Transverse colon (tissue), 4 donors: Measurements from ENCODE around the gene JAZF1. TPM values are rescaled to one million over a fixed set of nuclear protein-coding genes. Genes with fewer than 3 reads are reported as not detected.

Experiments used
- DNase-seq: peaks from one replicate; pipeline ENCODE4 v3.0.0-alpha.2; 2019
- H3K27ac ChIP-seq, 4 donors: fragments of 200-600 bp; sonication (generic); 2 replicates each; pipeline ENCODE4 v1.5.1; 2016 to 2018; ENCODE audit warnings: inconsistent platforms in 4 of 4
- H3K27me3 ChIP-seq: fragments of 200-600 bp; sonication (generic); 2 replicates; pipeline ENCODE4 v1.5.1; 2017; ENCODE audit warnings: inconsistent platforms
- H3K36me3 ChIP-seq, 4 donors: fragments of 200-600 bp; sonication (generic); 2 replicates each; pipeline ENCODE4 v1.5.1; 2017 to 2019; ENCODE audit warnings: inconsistent platforms in 4 of 4
- H3K4me1 ChIP-seq, 4 donors: fragments of 200-600 bp; sonication (generic); 2 replicates each; pipeline ENCODE4 v1.5.1; 2017 to 2020; ENCODE audit warnings: inconsistent platforms in 4 of 4
- H3K4me3 ChIP-seq, 4 donors: fragments of 200-600 bp; sonication (generic); 1 replicate in 1 of 4; 2 replicates in 3 of 4; pipeline versions ENCODE4 v1.5.1 to v1.6.1; 2017 to 2019; ENCODE audit warnings: inconsistent platforms in 4 of 4
- H3K9me3 ChIP-seq, 2 donors: fragments of 200-600 bp; sonication (generic); 2 replicates each; pipeline ENCODE4 v1.5.1; 2017 to 2019; ENCODE audit warnings: inconsistent platforms in 2 of 2
- CTCF ChIP-seq, 5 experiments: fragments of 200-600 bp in 3 of 5; fragments of 450-650 bp in 2 of 5; sonication (generic) in 3 of 5; IDR thresholded peaks; 1 replicate in 2 of 5; 2 replicates in 3 of 5; pipeline ENCODE4 v1.5.1; 2016 to 2017; ENCODE audit warnings: antibody characterized with exemption in 5 of 5, inconsistent platforms in 3 of 5, mild to moderate bottlenecking in 2 of 5, moderate library complexity in 1 of 5
- EP300 ChIP-seq: sonication (generic); formaldehyde crosslinking; IDR thresholded peaks from one replicate; pipeline ENCODE4 v1.6.1; 2017; ENCODE audit warnings: antibody characterized with exemption, low read depth
- POLR2A ChIP-seq: fragments of 450-650 bp; IDR thresholded peaks from one replicate; pipeline ENCODE4 v1.6.1; 2016; ENCODE audit warnings: antibody characterized with exemption, mild to moderate bottlenecking, moderate library complexity
- POLR2AphosphoS5 ChIP-seq, 3 donors: sonication (generic); formaldehyde crosslinking; IDR thresholded peaks; one replicate each; pipeline ENCODE4 v1.6.1; 2016; ENCODE audit warnings: antibody characterized with exemption in 3 of 3
- WGBS, 2 donors: methylation state at CpG; one replicate each; pipeline ENCODE4 v1.1.5; 2018; ENCODE audit warnings: low coverage in 1 of 2; 5-methylcytosine and 5-hydroxymethylcytosine counted together
- in situ Hi-C, 4 donors: fragments of 200-750 bp; cut with MboI; loops; one replicate each; pipeline versions ENCODE4 v1.15.0 to v1.15.1; 2017; ENCODE audit warnings: low sequenced_read_pairs in 3 of 4, low pct_ligation_motif_present in 1 of 4, low pct_unique_long_range_greater_than_20kb in 1 of 4
- intact Hi-C: fragments of 100-400 bp; cut with DNase I; formaldehyde crosslinking; loops from one replicate; pipeline ENCODE4 v1.15.1; 2023; ENCODE audit warnings: low total_unique reads
- total RNA-seq, 4 donors: library from RNA; depleted of rRNA; stranded (reverse); fragments of >200 nt; gene quantifications; one replicate each; pipeline ENCODE4 v1.1.0, GENCODE V29; 2016

JAZF1 gene
- total RNA-seq, 4 donors from 2014 or later, result 11.0 to 12.2 (median 11.5) TPM

GRCh38 chr7:28182071-28182471 is 1.5 kb upstream of the JAZF1 start:
- no peaks in the 10 kb centered on the region for H3K27me3 ChIP-seq
- in situ Hi-C loops, result no loop called here
- 47% methylated on average over 2 of the region's 2 CpGs; no CpG with 5 or more reads in 1 of the 2 donors for whole genome bisulfite sequencing, 2 donors

GRCh38 chr7:28181416-28181815 is 821 bp upstream of the JAZF1 start:
- no peak overlapping the region for H3K4me3 ChIP-seq
- 68 to 76% methylated on average over 5 of the region's 5 CpGs for WGBS, 2 donors
- in situ Hi-C loops (no loop called here), intact Hi-C loops (no loop called here)
- H3K9me3 ChIP-seq, result no peaks in the 10 kb centered on the region
- peaks cover 0 to 42% (median 11%) of the 10 kb centered on the region in 4 donors for H3K4me1 ChIP-seq
- H3K36me3 ChIP-seq, result no peaks in the 10 kb centered on the region
- H3K27ac ChIP-seq, result peak overlapping the region; percentile 76 to 92 (median 82)
- no peak for DNase-seq
- H3K27me3 ChIP-seq, result no peaks in the 10 kb centered on the region
- no peak for TF ChIP-seq CTCF (IDR thresholded peaks at IDR 0.05)
- TF ChIP-seq POLR2AphosphoS5 (IDR thresholded peaks at IDR 0.05), result no peak
- no peak for TF ChIP-seq POLR2A
- no peak for TF ChIP-seq EP300

More at GRCh38 chr7:28182071-28182471, 1.5 kb upstream of the JAZF1 start:
- no peak for DNase-seq
- no peak for TF ChIP-seq CTCF (IDR thresholded peaks at IDR 0.05)
- TF ChIP-seq POLR2A, result no peak
- TF ChIP-seq EP300, result no peak
- no peak for TF ChIP-seq POLR2AphosphoS5 (IDR thresholded peaks at IDR 0.05)
- Histone ChIP-seq H3K36me3 (no peaks in the 10 kb centered on the region), H3K9me3 (no peaks in the 10 kb centered on the region), H3K27ac (peak overlapping the region in 1 of 4 donors; percentile 47), H3K4me1 (peaks cover 0 to 35% (median 11%) of the 10 kb centered on the region in 4 donors), H3K4me3 (no peak overlapping the region)
- intact Hi-C loops, result no loop called here

GRCh38 chr7:28180031-28180363 is 598 bp downstream of the JAZF1 start:
- 0% methylated on average over 9 of the region's 55 CpGs; no CpG with 5 or more reads in 1 of the 2 donors for WGBS, 2 donors
- intact Hi-C loops, result no loop called here
- peak overlapping the region; percentile 57 to 85 (median 68) for H3K4me3 ChIP-seq

More at GRCh38 chr7:28180031-28180363, 598 bp downstream of the JAZF1 start:
- Histone ChIP-seq H3K9me3 (no peaks in the 10 kb centered on the region), H3K36me3 (no peaks in the 10 kb centered on the region), H3K27ac (peak overlapping the region; percentile 76 to 92 (median 82)), H3K4me1 (peaks cover 0 to 51% (median 11%) of the 10 kb centered on the region in 4 donors), H3K27me3 (no peaks in the 10 kb centered on the region)
- in situ Hi-C loops, result no loop called here
- DNase-seq, result no peak
- TF ChIP-seq CTCF (IDR thresholded peaks at IDR 0.05), result no peak
- TF ChIP-seq POLR2A, result no peak
- no peak for TF ChIP-seq EP300
- no peak for TF ChIP-seq POLR2AphosphoS5 (IDR thresholded peaks at IDR 0.05)
